Caco-2 (cell line): ENCODE data around the gene MAPK11. TPM values are rescaled to one million over a fixed set of nuclear protein-coding genes. Genes with fewer than 3 reads are reported as not detected.

Experiments used
- BruUV-seq: library from RNA; stranded (reverse); fragments of 400-500 nt; replicated peaks from 2 replicates; lab custom pipeline; 2021; lab: Mats Ljungman, UMichigan
- CTCF ChIA-PET: fragments of 300-600 bp; sonication (Branson Sonifier 250); formaldehyde crosslinking; loops from one replicate; lab custom pipeline; 2022; ENCODE audit warnings: antibody characterized with exemption; lab: Charles Lee
- POLR2A ChIA-PET: fragments of 300-600 bp; sonication (Branson Sonifier 250); formaldehyde crosslinking; loops from one replicate; lab custom pipeline; 2022; ENCODE audit warnings: antibody characterized with exemption; lab: Charles Lee
- DNase-seq, 2 experiments: peaks; one replicate each; pipeline versions ENCODE4 v3.0.0 to v3.0.0-alpha.2; 2020 to 2022
- H3K27me3 ChIP-seq: replicated peaks from 2 replicates; pipeline ENCODE4 v1.6.0; 2011; ENCODE audit warnings: low read length; ENCODE audit not compliant: control insufficient read depth, insufficient read depth
- H3K36me3 ChIP-seq: 2 replicates; pipeline ENCODE4 v1.5.1; 2011; ENCODE audit warnings: low read length; ENCODE audit not compliant: control insufficient read depth, insufficient read depth
- H3K4me1 ChIP-seq: fragments of 250-450 bp; sonication (Bioruptor Pico); 2 replicates; pipeline ENCODE4 v1.5.1; 2020; ENCODE audit warnings: mild to moderate bottlenecking
- H3K4me3 ChIP-seq: 2 replicates; pipeline ENCODE4 v1.5.1; 2011; ENCODE audit warnings: low read depth, mild to moderate bottlenecking, control low read depth, low read length
- H3K9me3 ChIP-seq: fragments of 250-450 bp; sonication (Bioruptor Pico); 2 replicates; pipeline ENCODE4 v1.5.1; 2020; ENCODE audit warnings: mild to moderate bottlenecking, moderate library complexity
- H3K27ac Mint-ChIP-seq: one replicate; pipeline ENCODE4 v1.8.0; 2022; ENCODE audit warnings: mixed read lengths; ENCODE audit not compliant: unreplicated experiment
- H3K27me3 Mint-ChIP-seq: one replicate; pipeline ENCODE4 v1.8.0; 2022; ENCODE audit warnings: mixed read lengths; ENCODE audit not compliant: insufficient read depth, unreplicated experiment
- H3K36me3 Mint-ChIP-seq: one replicate; pipeline ENCODE4 v1.8.0; 2022; ENCODE audit warnings: mild to moderate bottlenecking, mixed read lengths; ENCODE audit not compliant: insufficient read depth, unreplicated experiment
- H3K4me1 Mint-ChIP-seq: one replicate; pipeline ENCODE4 v1.8.0; 2022; ENCODE audit warnings: low read depth, mixed read lengths; ENCODE audit not compliant: unreplicated experiment
- H3K4me3 Mint-ChIP-seq: one replicate; pipeline ENCODE4 v1.8.0; 2022; ENCODE audit warnings: mild to moderate bottlenecking, moderate library complexity, mixed read lengths; ENCODE audit not compliant: unreplicated experiment
- H3K9me3 Mint-ChIP-seq: one replicate; pipeline ENCODE4 v1.8.0; 2022; ENCODE audit warnings: mixed read lengths; ENCODE audit not compliant: unreplicated experiment
- intact Hi-C: fragments of 100-400 bp; cut with micrococcal nuclease; formaldehyde crosslinking; loops from one replicate; pipeline ENCODE4 v1.10.0; 2022; ENCODE audit not compliant: unreplicated experiment
- total RNA-seq: library from RNA; stranded (reverse); gene quantifications from 2 replicates; pipeline ENCODE4 v1.2.3, GENCODE V29; 2022
- TF ChIP-seq, protein P1 (sequence below), 2 experiments: fragments of 200-600 bp in 1 of 2; IDR thresholded peaks; 1 replicate in 1 of 2; 2 replicates in 1 of 2; pipeline versions ENCODE4 v1.5.1 to v1.8.0; 2011 to 2022; ENCODE audit warnings: antibody characterized with exemption in 1 of 2, control low read depth in 1 of 2, inconsistent platforms in 1 of 2, low read depth in 1 of 2, low read length in 1 of 2, mild to moderate bottlenecking in 1 of 2, moderate library complexity in 1 of 2; ENCODE audit not compliant: insufficient read depth in 1 of 2, severe bottlenecking in 1 of 2, unreplicated experiment in 1 of 2

Gene MAPK11
- total RNA-seq, 1 experiment from 2014 or later: 1.3 TPM

DNA sequence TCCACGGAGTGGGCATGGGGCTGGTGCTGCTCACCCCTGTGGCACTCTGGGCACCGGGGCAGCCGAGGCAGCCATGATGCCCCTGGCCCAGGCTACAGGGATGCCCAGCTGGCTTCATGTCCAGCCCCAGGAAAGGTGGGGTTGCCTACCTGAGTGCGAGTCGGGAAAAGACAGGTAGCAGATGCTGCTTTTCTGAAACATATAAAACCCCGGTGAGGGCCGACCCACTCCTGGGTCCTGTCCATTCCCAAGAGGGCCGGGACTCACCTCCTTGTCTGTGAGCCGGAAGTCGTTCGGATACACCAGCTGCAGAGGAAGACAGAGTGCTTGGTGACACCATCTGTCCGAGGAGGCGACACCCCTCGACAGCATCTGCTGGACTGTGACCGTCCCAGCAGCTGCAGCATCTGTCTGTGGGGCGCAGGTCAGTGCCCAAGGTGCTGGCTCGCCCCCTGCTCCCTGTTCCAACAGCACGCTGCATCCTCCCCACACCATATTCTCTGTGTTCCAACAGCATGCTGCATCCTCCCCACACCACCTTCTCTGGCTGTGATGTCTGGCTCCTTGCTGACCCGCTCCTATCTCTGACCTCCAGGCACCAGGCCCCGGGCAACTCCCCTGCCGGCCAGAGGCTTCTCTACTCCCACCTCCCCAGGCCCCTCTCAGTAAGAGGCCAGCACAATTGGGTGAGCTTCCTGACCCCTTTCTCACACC lies 48.7 kb upstream of the MAPK11 start:
- TF ChIP-seq, protein P1, sequence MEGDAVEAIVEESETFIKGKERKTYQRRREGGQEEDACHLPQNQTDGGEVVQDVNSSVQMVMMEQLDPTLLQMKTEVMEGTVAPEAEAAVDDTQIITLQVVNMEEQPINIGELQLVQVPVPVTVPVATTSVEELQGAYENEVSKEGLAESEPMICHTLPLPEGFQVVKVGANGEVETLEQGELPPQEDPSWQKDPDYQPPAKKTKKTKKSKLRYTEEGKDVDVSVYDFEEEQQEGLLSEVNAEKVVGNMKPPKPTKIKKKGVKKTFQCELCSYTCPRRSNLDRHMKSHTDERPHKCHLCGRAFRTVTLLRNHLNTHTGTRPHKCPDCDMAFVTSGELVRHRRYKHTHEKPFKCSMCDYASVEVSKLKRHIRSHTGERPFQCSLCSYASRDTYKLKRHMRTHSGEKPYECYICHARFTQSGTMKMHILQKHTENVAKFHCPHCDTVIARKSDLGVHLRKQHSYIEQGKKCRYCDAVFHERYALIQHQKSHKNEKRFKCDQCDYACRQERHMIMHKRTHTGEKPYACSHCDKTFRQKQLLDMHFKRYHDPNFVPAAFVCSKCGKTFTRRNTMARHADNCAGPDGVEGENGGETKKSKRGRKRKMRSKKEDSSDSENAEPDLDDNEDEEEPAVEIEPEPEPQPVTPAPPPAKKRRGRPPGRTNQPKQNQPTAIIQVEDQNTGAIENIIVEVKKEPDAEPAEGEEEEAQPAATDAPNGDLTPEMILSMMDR (IDR thresholded peaks at IDR 0.05; ENCODE audit: insufficient read depth in 1 of 2, low read depth in 1 of 2, low read length in 1 of 2, severe bottlenecking in 1 of 2, unreplicated experiment in 1 of 2): no peak
- no peak overlapping the region for H3K27ac Mint-ChIP-seq
- Histone ChIP-seq H3K27me3 (no peaks in the 10 kb centered on the region), H3K4me1 (no peaks in the 10 kb centered on the region), H3K9me3 (no peaks in the 10 kb centered on the region), H3K36me3 (no peaks in the 10 kb centered on the region), H3K4me3 (no peak overlapping the region)
- no peaks in the 10 kb centered on the region for H3K27me3 Mint-ChIP-seq
- no peak overlapping the region for H3K4me3 Mint-ChIP-seq
- intact Hi-C loops: no loop called here
- no peaks in the 10 kb centered on the region for H3K4me1 Mint-ChIP-seq
- no peaks in the 10 kb centered on the region for H3K9me3 Mint-ChIP-seq
- DNase-seq: no peak
- BruUV-seq: no TSS peak
- CTCF ChIA-PET: no interaction called here
- POLR2A ChIA-PET: no interaction called here
- no peaks in the 10 kb centered on the region for H3K36me3 Mint-ChIP-seq

DNA sequence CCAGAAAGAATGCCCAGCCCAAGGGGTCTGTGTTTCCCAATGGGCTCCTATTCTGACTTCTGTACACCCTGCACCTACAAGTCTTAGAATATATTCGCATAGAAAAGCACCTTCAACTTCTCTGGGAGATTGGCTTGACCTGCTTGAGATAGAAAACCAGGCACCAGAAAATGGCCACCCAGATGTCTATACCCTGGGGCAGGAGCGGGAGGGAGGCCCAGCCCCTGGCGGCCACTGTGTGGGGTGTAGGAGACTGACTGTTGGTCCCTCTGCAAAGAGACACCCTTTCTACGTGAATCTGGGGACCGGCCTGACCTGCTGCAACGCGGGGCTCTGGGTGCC lies 48.1 kb upstream of the MAPK11 start:
- no peak overlapping the region for H3K4me3 ChIP-seq
- no peak overlapping the region for H3K27ac Mint-ChIP-seq
- H3K36me3 ChIP-seq: no peaks in the 10 kb centered on the region
- H3K9me3 Mint-ChIP-seq: no peaks in the 10 kb centered on the region
- POLR2A ChIA-PET: no interaction called here
- no peak for DNase-seq
- CTCF ChIA-PET: interaction anchor here (1.0 kb wide), 1 partner anchor 18 kb away, joined by 3 read pairs; no protein-coding TSS in a partner anchor
- no peaks in the 10 kb centered on the region for H3K36me3 Mint-ChIP-seq
- intact Hi-C loops: no loop called here
- no peaks in the 10 kb centered on the region for H3K4me1 ChIP-seq
- H3K4me1 Mint-ChIP-seq: no peaks in the 10 kb centered on the region
- H3K27me3 Mint-ChIP-seq: no peaks in the 10 kb centered on the region
- H3K4me3 Mint-ChIP-seq: no peak overlapping the region
- H3K27me3 ChIP-seq: no peaks in the 10 kb centered on the region
- BruUV-seq: no TSS peak
- TF ChIP-seq, protein P1 (IDR thresholded peaks at IDR 0.05; ENCODE audit: insufficient read depth in 1 of 2, low read depth in 1 of 2, low read length in 1 of 2, severe bottlenecking in 1 of 2, unreplicated experiment in 1 of 2): no peak
- H3K9me3 ChIP-seq: no peaks in the 10 kb centered on the region

DNA sequence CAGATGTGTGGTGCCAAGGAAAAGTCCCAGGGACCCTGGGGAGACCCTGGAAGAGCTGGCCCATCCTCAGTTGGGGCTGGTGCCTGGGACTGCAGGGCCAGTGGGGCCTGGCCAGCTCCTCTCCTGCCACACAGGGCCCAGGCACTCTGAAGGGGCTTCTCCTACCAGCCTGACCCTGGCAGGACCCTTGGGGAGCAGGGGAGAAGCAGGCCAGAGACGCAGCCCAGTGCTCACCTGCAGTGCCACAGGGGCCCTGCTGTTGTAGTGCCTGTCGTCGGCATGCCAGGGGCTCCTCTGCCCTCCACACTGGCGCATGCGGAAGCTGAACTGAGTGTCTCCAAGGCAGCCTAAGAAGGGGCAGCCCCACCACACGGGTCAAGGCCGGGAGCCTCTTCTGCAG lies 47.5 kb upstream of the MAPK11 start:
- Histone ChIP-seq H3K4me3 (no peak overlapping the region), H3K4me1 (no peaks in the 10 kb centered on the region), H3K36me3 (no peaks in the 10 kb centered on the region), H3K27me3 (no peaks in the 10 kb centered on the region), H3K9me3 (no peaks in the 10 kb centered on the region)
- Mint-ChIP-seq H3K4me1 (no peaks in the 10 kb centered on the region), H3K4me3 (no peak overlapping the region), H3K27me3 (no peaks in the 10 kb centered on the region), H3K36me3 (no peaks in the 10 kb centered on the region), H3K9me3 (no peaks in the 10 kb centered on the region), H3K27ac (no peak overlapping the region)
- CTCF ChIA-PET: interaction anchor here (1.0 kb wide), 1 partner anchor 17 kb away, joined by 3 read pairs; no protein-coding TSS in a partner anchor
- TF ChIP-seq, protein P1 (IDR thresholded peaks at IDR 0.05; ENCODE audit: insufficient read depth in 1 of 2, low read depth in 1 of 2, low read length in 1 of 2, severe bottlenecking in 1 of 2, unreplicated experiment in 1 of 2): no peak
- POLR2A ChIA-PET: no interaction called here
- no TSS peak for BruUV-seq
- intact Hi-C loops: no loop called here
- no peak for DNase-seq
